Measurements from ENCODE around the gene ZNF549. TPM values are rescaled to one million over a fixed set of nuclear protein-coding genes. Genes with fewer than 3 reads are reported as not detected.

ZNF549 gene
- total RNA-seq, 1 experiment from 2014 or later: 9.2 TPM

DNA sequence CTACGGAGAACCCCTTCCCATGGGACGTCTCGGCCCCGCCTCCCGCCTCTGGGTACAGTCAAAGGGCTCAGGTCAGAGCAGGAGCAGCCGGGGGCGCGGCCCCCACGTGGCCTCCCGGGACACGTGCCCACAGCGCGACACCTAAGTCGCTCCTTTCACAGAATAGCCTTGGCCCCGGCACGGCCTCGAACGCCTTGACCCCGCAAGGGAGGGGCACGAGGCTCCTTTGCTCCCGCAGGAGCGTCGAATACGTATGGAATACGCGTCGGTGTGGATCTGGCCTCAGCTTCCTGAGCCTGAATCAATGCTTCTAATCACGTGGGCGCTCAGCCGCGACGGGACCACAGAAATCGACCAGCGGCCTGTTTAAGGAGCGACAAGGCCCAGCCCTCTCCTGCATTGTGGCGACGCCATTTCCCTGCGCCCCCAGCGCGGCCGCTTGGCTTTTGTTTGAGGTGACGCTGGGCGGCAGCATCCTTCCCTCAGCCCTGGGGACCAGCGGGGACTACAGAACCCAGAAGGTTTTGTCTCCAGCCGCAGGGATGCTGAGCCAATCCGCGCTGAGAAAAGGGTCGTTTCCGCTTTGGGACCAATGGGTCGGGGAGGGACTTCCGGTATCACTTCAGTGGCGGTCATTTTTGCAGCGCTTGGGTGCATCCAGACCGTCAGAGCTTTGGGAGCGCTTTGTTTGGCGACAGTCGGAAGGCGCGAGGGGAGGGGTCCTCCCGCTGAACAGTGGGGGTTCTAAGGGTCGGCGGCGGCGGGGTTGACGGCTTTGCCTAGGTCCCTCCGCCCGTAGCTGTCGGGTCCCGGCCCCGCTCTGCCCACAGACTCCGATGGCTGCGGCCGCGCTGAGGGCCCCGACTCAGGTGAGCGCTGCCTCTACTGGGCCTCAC is 56.6 kb downstream of the ZNF549 start, which contains the start of gene ZIK1 (continued):
- TF ChIP-seq ZNF281 (CRISPR knock-in tag; IDR thresholded peaks at IDR 0.05) (peak; percentile 97), ZNF512 (CRISPR knock-in tag; IDR thresholded peaks at IDR 0.05; ENCODE audit: borderline replicate concordance) (0 out of 2 replicates have a peak, but pooled peaks have one; percentile 66), GABPB1 (CRISPR knock-in tag; IDR thresholded peaks at IDR 0.05) (peak; percentile 48; the same call in 1 of the 2 replicates), CREM (CRISPR knock-in tag; IDR thresholded peaks at IDR 0.05) (peak; percentile 89), STAT6 (CRISPR knock-in tag; conservative IDR thresholded peaks at IDR 0.05; ENCODE audit: low read depth) (no peak), CREB1 (CRISPR knock-in tag; IDR thresholded peaks at IDR 0.05) (peak; percentile 94), FOXP1 (CRISPR knock-in tag; IDR thresholded peaks at IDR 0.05; ENCODE audit: borderline replicate concordance) (peak; percentile 99), ZNF416 (CRISPR knock-in tag; IDR thresholded peaks at IDR 0.05) (no peak), ZNF219 (CRISPR knock-in tag; IDR thresholded peaks at IDR 0.05; ENCODE audit: borderline replicate concordance) (peak; percentile 93)
- TF ChIP-seq, protein P1, sequence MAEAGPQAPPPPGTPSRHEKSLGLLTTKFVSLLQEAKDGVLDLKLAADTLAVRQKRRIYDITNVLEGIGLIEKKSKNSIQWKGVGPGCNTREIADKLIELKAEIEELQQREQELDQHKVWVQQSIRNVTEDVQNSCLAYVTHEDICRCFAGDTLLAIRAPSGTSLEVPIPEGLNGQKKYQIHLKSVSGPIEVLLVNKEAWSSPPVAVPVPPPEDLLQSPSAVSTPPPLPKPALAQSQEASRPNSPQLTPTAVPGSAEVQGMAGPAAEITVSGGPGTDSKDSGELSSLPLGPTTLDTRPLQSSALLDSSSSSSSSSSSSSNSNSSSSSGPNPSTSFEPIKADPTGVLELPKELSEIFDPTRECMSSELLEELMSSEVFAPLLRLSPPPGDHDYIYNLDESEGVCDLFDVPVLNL (CRISPR knock-in tag; IDR thresholded peaks at IDR 0.05; ENCODE audit: borderline replicate concordance, low read depth): peak; percentile 93
- TF ChIP-seq, protein P2, sequence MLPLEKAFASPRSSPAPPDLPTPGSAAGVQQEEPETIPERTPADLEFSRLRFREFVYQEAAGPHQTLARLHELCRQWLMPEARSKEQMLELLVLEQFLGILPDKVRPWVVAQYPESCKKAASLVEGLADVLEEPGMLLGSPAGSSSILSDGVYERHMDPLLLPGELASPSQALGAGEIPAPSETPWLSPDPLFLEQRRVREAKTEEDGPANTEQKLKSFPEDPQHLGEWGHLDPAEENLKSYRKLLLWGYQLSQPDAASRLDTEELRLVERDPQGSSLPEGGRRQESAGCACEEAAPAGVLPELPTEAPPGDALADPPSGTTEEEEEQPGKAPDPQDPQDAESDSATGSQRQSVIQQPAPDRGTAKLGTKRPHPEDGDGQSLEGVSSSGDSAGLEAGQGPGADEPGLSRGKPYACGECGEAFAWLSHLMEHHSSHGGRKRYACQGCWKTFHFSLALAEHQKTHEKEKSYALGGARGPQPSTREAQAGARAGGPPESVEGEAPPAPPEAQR (CRISPR knock-in tag; IDR thresholded peaks at IDR 0.05): no peak

GRCh38 chr19:57587529-57587928 is 60.4 kb downstream of the ZNF549 start:
- no peak for ATAC-seq
- CTCF ChIA-PET: no interaction called here
- TF ChIP-seq ZNF532 (CRISPR knock-in tag; IDR thresholded peaks at IDR 0.05; ENCODE audit: borderline replicate concordance) (no peak), TEAD4 (CRISPR knock-in tag; IDR thresholded peaks at IDR 0.05) (no peak), NR3C1 (CRISPR knock-in tag; conservative IDR thresholded peaks at IDR 0.05; ENCODE audit: low read depth) (no peak), MYBL2 (CRISPR knock-in tag; IDR thresholded peaks at IDR 0.05) (no peak), ETV6 (CRISPR knock-in tag; IDR thresholded peaks at IDR 0.05) (no peak), FOXP1 (CRISPR knock-in tag; IDR thresholded peaks at IDR 0.05; ENCODE audit: borderline replicate concordance) (no peak), ZBTB43 (CRISPR knock-in tag; IDR thresholded peaks at IDR 0.05) (no peak), ZNF232 (CRISPR knock-in tag; IDR thresholded peaks at IDR 0.05) (no peak)

More at GRCh38 chr19:57587529-57587928, 60.4 kb downstream of the ZNF549 start:
- peaks cover 13% of the 10 kb centered on the region for H3K4me1 Mint-ChIP-seq
- peaks cover 53% of the 10 kb centered on the region for H3K9me3 Mint-ChIP-seq
- DNase-seq (ENCODE audit: low spot score): no peak
- H3K4me3 Mint-ChIP-seq: no peak overlapping the region
- peaks cover 5% of the 10 kb centered on the region for H3K27me3 Mint-ChIP-seq (ENCODE audit: low read depth)
- POLR2A ChIA-PET: no interaction called here
- no peak overlapping the region for H3K27ac Mint-ChIP-seq
- peaks cover 82% of the 10 kb centered on the region for H3K36me3 Mint-ChIP-seq
